Activated CD4-positive, alpha-beta memory T cell treated with anti-CD3 and anti-CD28 coated beads for 36 hours (primary cell): ENCODE results near the gene ZNF92. TPM values are rescaled to one million over a fixed set of nuclear protein-coding genes. Genes with fewer than 3 reads are reported as not detected.
"Not testable (repeated sequence)": the region's sequence is repeated elsewhere in the genome, so short reads cannot be mapped to it uniquely, and the experiment has no call there.

ENCODE experiments used
- CTCF ChIA-PET: fragments of 350-600 bp; sonication (Branson Sonifier 250); formaldehyde crosslinking; loops from one replicate; lab custom pipeline; 2021; ENCODE audit warnings: antibody characterized with exemption, inconsistent platforms; lab: Charles Lee
- POLR2A ChIA-PET: fragments of 350-600 bp; sonication (Branson Sonifier 250); formaldehyde crosslinking; loops from one replicate; lab custom pipeline; 2021; ENCODE audit warnings: antibody characterized with exemption; lab: Charles Lee
- DNase-seq: peaks from one replicate; pipeline ENCODE4 v3.0.0-alpha.2; 2020
- H3K27ac Mint-ChIP-seq: one replicate; pipeline ENCODE4 v1.8.0; 2021; ENCODE audit warnings: mixed read lengths
- H3K27me3 Mint-ChIP-seq: one replicate; pipeline ENCODE4 v1.8.0; 2021; ENCODE audit warnings: mixed read lengths
- H3K36me3 Mint-ChIP-seq: one replicate; pipeline ENCODE4 v1.8.0; 2021; ENCODE audit warnings: mixed read lengths
- H3K4me1 Mint-ChIP-seq: one replicate; pipeline ENCODE4 v1.8.0; 2021; ENCODE audit warnings: low read depth, mixed read lengths
- H3K4me3 Mint-ChIP-seq: one replicate; pipeline ENCODE4 v1.8.0; 2021; ENCODE audit warnings: mild to moderate bottlenecking, mixed read lengths
- H3K9me3 Mint-ChIP-seq: one replicate; pipeline ENCODE4 v1.8.0; 2021; ENCODE audit warnings: mixed read lengths
- intact Hi-C: fragments of 100-400 bp; cut with micrococcal nuclease; formaldehyde crosslinking; loops from one replicate; pipeline ENCODE4 v1.15.1; 2023
- total RNA-seq, 2 experiments: library from RNA; stranded (reverse); gene quantifications; one replicate each; pipeline ENCODE4 v1.2.3, GENCODE V29; 2021

Gene ZNF92
- total RNA-seq, 2 experiments from 2014 or later = 12.9 to 13.9 TPM

DNA sequence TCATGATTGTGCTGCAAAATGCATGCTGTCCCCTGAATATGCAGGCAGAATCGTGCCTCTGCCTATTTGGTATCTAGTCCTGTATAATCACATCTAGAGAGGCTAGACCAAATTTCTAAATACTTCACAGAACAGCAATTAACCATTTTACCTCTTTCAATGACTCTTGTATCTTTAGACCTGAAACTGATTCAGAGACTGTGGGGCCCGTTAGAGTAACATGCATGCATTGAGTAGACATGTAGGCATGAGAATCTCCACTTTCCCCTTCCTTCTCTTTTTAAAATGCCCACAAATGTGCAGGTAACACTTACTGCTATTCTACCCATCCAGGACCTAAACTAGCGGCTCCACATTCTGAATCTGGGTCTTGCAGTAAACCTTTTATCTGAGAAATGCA is 8.8 kb downstream of the ZNF92 start:
- ChIA-PET POLR2A (interaction anchor here (2.0 kb wide), 1 partner anchor 9 kb away, joined by 9 read pairs; the partner anchor contains the start of gene ZNF92), CTCF (no interaction called here)
- DNase-seq = no peak
- no peaks in the 10 kb centered on the region for H3K9me3 Mint-ChIP-seq
- intact Hi-C loops = no loop called here
- H3K4me3 Mint-ChIP-seq = no peak overlapping the region
- H3K27ac Mint-ChIP-seq = no peak overlapping the region
- peaks cover 55% of the 10 kb centered on the region for H3K4me1 Mint-ChIP-seq
- H3K27me3 Mint-ChIP-seq = no peaks in the 10 kb centered on the region
- H3K36me3 Mint-ChIP-seq = peaks cover 34% of the 10 kb centered on the region

- POLR2A ChIA-PET = no interaction called here
- Mint-ChIP-seq H3K27ac (no peak overlapping the region), H3K27me3 (no peaks in the 10 kb centered on the region), H3K36me3 (peaks cover 50% of the 10 kb centered on the region), H3K4me1 (peaks cover 16% of the 10 kb centered on the region), H3K4me3 (no peak overlapping the region), H3K9me3 (peaks cover under 1% of the 10 kb centered on the region)
- no peak for DNase-seq
- intact Hi-C loops = no loop called here
- CTCF ChIA-PET = no interaction called here
Measured at GRCh38 chr7:65387891-65388290, 14.2 kb downstream of the ZNF92 start.

- CTCF ChIA-PET = no interaction called here
- no peak overlapping the region for H3K27ac Mint-ChIP-seq
Measured at GRCh38 chr7:65390588-65390987, 16.9 kb downstream of the ZNF92 start.

GRCh38 chr7:65397730-65398142 is 24.1 kb downstream of the ZNF92 start:
- H3K36me3 Mint-ChIP-seq = peaks cover 63% of the 10 kb centered on the region
- H3K9me3 Mint-ChIP-seq = peaks cover 55% of the 10 kb centered on the region
- CTCF ChIA-PET = no interaction called here
- H3K27me3 Mint-ChIP-seq = no peaks in the 10 kb centered on the region
- no peak for DNase-seq
- POLR2A ChIA-PET = no interaction called here
- H3K4me1 Mint-ChIP-seq = peaks cover 10% of the 10 kb centered on the region
- intact Hi-C loops = no loop called here
- H3K4me3 Mint-ChIP-seq = no peak overlapping the region
- H3K27ac Mint-ChIP-seq = no peak overlapping the region

More at GRCh38 chr7:65390588-65390987, 16.9 kb downstream of the ZNF92 start:
- Mint-ChIP-seq H3K36me3 (peaks cover 67% of the 10 kb centered on the region), H3K4me1 (peaks cover 14% of the 10 kb centered on the region), H3K9me3 (peaks cover 15% of the 10 kb centered on the region), H3K4me3 (no peak overlapping the region), H3K27me3 (no peaks in the 10 kb centered on the region)
- no peak for DNase-seq
- POLR2A ChIA-PET = no interaction called here
- intact Hi-C loops = no loop called here

- H3K27me3 Mint-ChIP-seq, H3K27ac Mint-ChIP-seq, POLR2A ChIA-PET, intact Hi-C loops, H3K4me3 Mint-ChIP-seq, CTCF ChIA-PET, DNase-seq: not testable (repeated sequence)
- Mint-ChIP-seq H3K4me1 (peaks cover 10% of the 10 kb centered on the region), H3K9me3 (peaks cover 61% of the 10 kb centered on the region), H3K36me3 (peaks cover 63% of the 10 kb centered on the region)
Measured at GRCh38 chr7:65398671-65399070, 25.0 kb downstream of the ZNF92 start.

GRCh38 chr7:65399101-65399500 is 25.4 kb downstream of the ZNF92 start:
- H3K9me3 Mint-ChIP-seq = peaks cover 62% of the 10 kb centered on the region
- POLR2A ChIA-PET, intact Hi-C loops: not testable (repeated sequence)

DNA sequence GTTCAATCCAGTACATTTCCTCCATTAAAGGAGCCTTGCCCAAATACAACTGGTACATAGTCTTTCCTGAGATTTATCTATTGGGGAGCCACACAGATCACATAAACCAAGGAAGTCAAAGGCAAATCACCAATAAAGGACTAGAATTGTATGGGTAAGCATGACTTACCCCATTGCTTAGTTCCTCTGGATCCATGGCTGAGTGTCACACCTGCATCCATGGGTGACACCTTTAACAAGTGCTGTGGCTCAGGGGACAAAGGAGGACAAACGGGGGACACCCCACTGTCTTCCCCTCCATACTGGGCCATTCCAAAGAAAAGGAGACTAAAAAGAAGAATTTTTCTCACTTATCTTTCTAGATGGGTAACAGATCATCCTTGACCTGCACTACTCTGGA is 30.4 kb downstream of the ZNF92 start:
- DNase-seq = no peak
- Mint-ChIP-seq H3K27me3 (no peaks in the 10 kb centered on the region), H3K27ac (no peak overlapping the region), H3K4me1 (no peaks in the 10 kb centered on the region), H3K4me3 (no peak overlapping the region), H3K9me3 (peaks cover 68% of the 10 kb centered on the region), H3K36me3 (peaks cover 34% of the 10 kb centered on the region)
- POLR2A ChIA-PET = no interaction called here
- CTCF ChIA-PET = no interaction called here
- intact Hi-C loops = no loop called here

More at GRCh38 chr7:65399101-65399500, 25.4 kb downstream of the ZNF92 start:
- CTCF ChIA-PET, H3K4me3 Mint-ChIP-seq, H3K27me3 Mint-ChIP-seq, H3K4me1 Mint-ChIP-seq, H3K27ac Mint-ChIP-seq, DNase-seq: not testable (repeated sequence)
- peaks cover 60% of the 10 kb centered on the region for H3K36me3 Mint-ChIP-seq

DNA sequence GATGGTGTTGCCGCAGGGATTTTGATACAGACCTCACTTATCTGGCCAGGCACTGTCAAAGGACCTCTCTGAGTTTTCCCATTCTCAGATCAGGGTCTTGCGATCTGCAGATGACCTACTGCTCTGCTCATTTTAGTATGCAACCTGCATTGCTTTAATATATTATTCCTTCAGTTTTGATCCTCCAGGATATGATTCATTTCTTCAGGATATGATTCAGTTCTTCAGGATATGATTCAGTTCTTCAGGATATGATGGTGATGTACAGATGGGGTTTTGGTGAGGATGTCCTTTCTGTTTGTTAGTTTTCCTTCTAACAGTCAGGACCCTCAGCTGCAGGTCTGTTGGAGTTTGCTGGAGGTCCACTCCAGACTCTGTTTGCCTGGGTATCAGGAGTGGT is 33.1 kb downstream of the ZNF92 start:
- Mint-ChIP-seq H3K9me3 (peaks cover 55% of the 10 kb centered on the region), H3K36me3 (peaks cover 19% of the 10 kb centered on the region)
- H3K4me3 Mint-ChIP-seq, H3K27ac Mint-ChIP-seq, CTCF ChIA-PET, H3K27me3 Mint-ChIP-seq, intact Hi-C loops, POLR2A ChIA-PET, H3K4me1 Mint-ChIP-seq, DNase-seq: not testable (repeated sequence)

- H3K36me3 Mint-ChIP-seq = peaks cover 14% of the 10 kb centered on the region
- peaks cover 37% of the 10 kb centered on the region for H3K9me3 Mint-ChIP-seq
- ChIA-PET CTCF (no interaction called here), POLR2A (no interaction called here)
- H3K4me3 Mint-ChIP-seq = no peak overlapping the region
- H3K27me3 Mint-ChIP-seq = no peaks in the 10 kb centered on the region
- H3K4me1 Mint-ChIP-seq = no peaks in the 10 kb centered on the region
- no peak for DNase-seq
- no peak overlapping the region for H3K27ac Mint-ChIP-seq
- intact Hi-C loops = no loop called here
Measured at GRCh38 chr7:65409363-65409762, 35.7 kb downstream of the ZNF92 start.

DNA sequence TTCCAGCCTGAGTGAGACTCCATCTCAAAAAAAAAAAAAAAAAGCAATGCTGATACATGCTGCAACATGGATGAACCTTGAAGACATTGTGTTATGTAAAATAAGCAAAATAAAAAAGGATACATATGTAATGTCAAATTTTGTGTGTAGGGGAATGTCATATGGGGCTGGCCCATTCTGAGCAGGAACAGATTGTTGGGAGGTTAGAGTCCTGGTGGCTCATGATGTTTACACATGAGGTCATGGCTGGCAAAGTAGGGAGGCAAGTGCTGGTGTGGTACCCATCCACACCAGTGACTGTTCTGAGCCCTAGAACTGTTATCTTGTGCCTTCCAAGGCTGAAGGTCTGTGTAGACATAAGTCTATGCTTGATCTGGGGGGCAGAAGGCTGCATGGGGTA is 37.6 kb downstream of the ZNF92 start:
- Mint-ChIP-seq H3K4me3 (no peak overlapping the region), H3K36me3 (peaks cover 10% of the 10 kb centered on the region), H3K9me3 (peaks cover 24% of the 10 kb centered on the region), H3K27ac (no peak overlapping the region), H3K27me3 (no peaks in the 10 kb centered on the region), H3K4me1 (no peaks in the 10 kb centered on the region)
- intact Hi-C loops = no loop called here
- ChIA-PET CTCF (no interaction called here), POLR2A (no interaction called here)
- DNase-seq = no peak

DNA sequence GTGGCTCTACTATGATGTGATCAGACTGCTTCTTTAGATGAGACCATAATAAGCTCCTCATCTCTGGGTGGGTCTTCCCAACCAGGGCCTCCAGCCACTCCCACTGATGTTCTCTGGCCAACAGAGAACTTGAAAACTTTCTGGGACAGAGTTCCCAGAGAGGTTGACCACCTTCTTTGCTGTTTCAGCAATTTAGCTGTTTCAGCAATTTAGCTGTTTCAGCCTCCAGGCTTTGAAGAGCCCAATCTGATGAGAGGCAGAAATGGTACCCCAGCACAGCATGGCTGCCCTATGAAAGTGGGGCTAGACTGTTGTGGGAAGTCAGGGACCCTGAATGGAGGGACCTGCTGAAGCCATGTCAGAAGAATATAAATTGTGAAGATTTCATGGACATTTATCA is 49.0 kb downstream of the ZNF92 start:
- no peaks in the 10 kb centered on the region for H3K4me1 Mint-ChIP-seq
- peaks cover 47% of the 10 kb centered on the region for H3K9me3 Mint-ChIP-seq
- peaks cover 7% of the 10 kb centered on the region for H3K36me3 Mint-ChIP-seq
- CTCF ChIA-PET = no interaction called here
- intact Hi-C loops = no loop called here
- no peaks in the 10 kb centered on the region for H3K27me3 Mint-ChIP-seq
- H3K27ac Mint-ChIP-seq = no peak overlapping the region
- no peak for DNase-seq
- POLR2A ChIA-PET = no interaction called here
- H3K4me3 Mint-ChIP-seq = no peak overlapping the region

DNA sequence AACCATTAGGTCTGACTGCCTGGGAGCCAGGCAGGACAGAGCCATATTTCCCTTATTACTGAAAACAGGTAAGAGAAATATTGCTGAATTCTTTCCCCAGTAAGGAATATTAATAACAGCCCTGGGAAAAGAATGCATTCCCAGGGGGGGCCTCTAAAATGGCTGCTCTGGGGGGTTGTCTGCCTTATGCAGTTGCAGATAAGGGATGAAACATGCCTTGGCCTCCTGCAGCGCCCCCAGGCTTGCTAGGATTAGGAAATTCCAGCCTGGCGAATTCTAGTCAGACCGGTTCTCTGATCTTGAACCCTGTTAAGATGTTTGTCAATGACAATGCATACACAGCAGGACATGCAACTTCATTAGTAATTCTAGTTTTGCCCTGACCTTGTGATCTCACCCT is 49.6 kb downstream of the ZNF92 start:
- H3K36me3 Mint-ChIP-seq, POLR2A ChIA-PET, H3K27ac Mint-ChIP-seq, CTCF ChIA-PET, H3K4me3 Mint-ChIP-seq, H3K27me3 Mint-ChIP-seq, H3K4me1 Mint-ChIP-seq, DNase-seq, intact Hi-C loops: not testable (repeated sequence)
- peaks cover 49% of the 10 kb centered on the region for H3K9me3 Mint-ChIP-seq

DNA sequence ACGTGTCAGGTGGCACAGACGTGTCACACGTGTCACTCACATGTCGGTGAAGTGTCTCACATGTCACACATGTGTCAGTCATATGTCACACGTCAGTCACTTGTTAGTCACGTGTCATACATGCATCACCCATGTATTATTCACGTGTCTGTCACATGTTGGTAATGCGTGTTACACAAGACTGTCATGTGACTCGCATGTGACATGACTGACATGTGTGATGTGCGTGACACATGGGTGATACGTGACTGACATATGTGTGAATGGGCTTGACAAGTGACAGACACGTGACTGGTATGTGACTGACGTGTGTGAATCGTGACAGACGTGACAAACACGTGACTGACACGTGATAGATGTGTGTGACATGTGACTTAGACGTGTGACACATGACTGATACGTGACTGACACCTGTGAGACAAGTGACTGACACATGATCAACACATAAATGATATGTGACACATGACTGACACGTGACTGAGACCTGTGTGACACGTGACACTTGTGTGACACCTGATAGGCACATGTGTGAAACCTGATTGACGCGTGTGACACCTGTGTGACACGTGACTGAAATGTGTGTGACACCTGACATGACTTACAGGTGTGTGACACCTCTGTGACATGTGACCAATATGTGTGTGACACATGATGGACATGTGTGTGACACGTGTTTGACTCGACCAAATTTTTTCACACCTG is 56.1 kb downstream of the ZNF92 start:
- peaks cover 5% of the 10 kb centered on the region for H3K36me3 Mint-ChIP-seq
- H3K27me3 Mint-ChIP-seq = no peaks in the 10 kb centered on the region
- ChIA-PET POLR2A (no interaction called here), CTCF (no interaction called here)
- no peak overlapping the region for H3K27ac Mint-ChIP-seq
- peaks cover 44% of the 10 kb centered on the region for H3K9me3 Mint-ChIP-seq
- H3K4me1 Mint-ChIP-seq = no peaks in the 10 kb centered on the region
- H3K4me3 Mint-ChIP-seq = no peak overlapping the region
- no peak for DNase-seq
- intact Hi-C loops = no loop called here
